A549 treated with CORT108297 at 1 μM for 4 hours (cell line): ENCODE measurements around the gene OR7E24. TPM values are rescaled to one million over a fixed set of nuclear protein-coding genes. Genes with fewer than 3 reads are reported as not detected.

Source experiments
- total RNA-seq: library from RNA; stranded (reverse); fragments of 200-300 nt; extraction: Qiagen RNA extraction; gene quantifications from 5 replicates; pipeline ENCODE4 v1.2.3, GENCODE V29; 2022

The OR7E24 gene
- total RNA-seq, result not detected in 5 replicates

DNA sequence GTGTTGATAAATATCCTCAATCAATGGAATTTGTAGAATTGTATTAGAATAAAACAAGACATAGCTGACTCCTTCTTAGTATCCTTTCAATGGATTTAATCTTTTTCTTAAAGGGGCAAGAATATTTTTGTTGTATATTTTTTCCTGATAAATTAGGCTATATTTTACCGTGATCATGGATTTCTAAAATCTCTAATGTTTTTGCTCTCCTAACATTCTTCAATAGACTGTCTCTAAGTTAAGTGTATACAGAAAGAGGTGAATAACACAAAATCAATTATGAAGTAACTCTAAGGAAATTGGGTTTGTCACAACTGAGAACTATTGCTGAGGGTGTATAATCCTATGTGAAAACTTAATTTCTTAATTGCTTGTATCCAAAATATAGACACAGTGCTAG lies at the start of gene OR7E24:
Gene OR7E24 (plus strand): TSS at position 301 of the 400 bp plus-strand sequence. CDS start 114 bp downstream, outside the sequence.

DNA sequence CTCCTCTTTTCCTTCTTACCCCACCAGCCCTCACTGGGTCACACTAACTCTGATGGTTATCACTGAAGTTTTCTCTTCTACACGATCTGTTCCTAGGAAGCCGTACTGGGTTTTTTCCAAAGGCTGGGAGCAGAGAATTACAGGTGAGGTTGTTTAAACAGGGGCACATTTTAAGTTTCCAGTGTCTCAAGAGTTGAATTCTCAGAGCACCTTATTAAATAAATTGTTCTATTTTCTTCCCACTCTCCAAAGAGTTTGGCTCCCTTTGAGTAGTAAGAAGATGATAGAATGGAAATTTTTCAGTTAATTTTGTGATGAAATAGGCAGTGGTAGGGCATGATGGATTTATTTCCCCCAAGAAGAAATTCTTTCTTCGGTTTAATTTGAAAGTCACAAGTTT lies 31.2 kb upstream of the OR7E24 start, which contains the start of gene OR7D4:
Gene OR7D4 (minus strand): TSS at position 101 of the 400 bp plus-strand sequence. CDS start 4,752 bp downstream, outside the sequence.

Other genes with a start within 250 kb of the OR7E24 start
- gene MUC16, start 240.5 kb upstream of the OR7E24 start, total RNA-seq, result 0.02 to 0.07 TPM (median 0.05 TPM) in 5 replicates
- gene OR1M1, start 163.9 kb upstream of the OR7E24 start, total RNA-seq, result not detected in 5 replicates
- gene OR7G2, start 143.5 kb upstream of the OR7E24 start, total RNA-seq, result not detected in 5 replicates
- not detected in 5 replicates for gene OR7G1, start 135.2 kb upstream of the OR7E24 start, total RNA-seq
- not detected in 5 replicates for gene OR7G3, start 124.0 kb upstream of the OR7E24 start, total RNA-seq
- gene ZNF317, start 110.5 kb upstream of the OR7E24 start, total RNA-seq, result 16.6 to 20.5 TPM (median 19.0 TPM) in 5 replicates
- gene OR7D2, start 72.0 kb upstream of the OR7E24 start, total RNA-seq, result not detected in 5 replicates
- gene OR7D4, start 31.3 kb upstream of the OR7E24 start, total RNA-seq, result not detected in 5 replicates
- 0.66 to 1.6 TPM (median 1.2 TPM) in 5 replicates for gene ZNF699, start 58.9 kb downstream of the OR7E24 start, total RNA-seq
- 4.4 to 5.9 TPM (median 5.5 TPM) in 5 replicates for gene ZNF559, start 73.2 kb downstream of the OR7E24 start, total RNA-seq
- gene ZNF177, start 112.1 kb downstream of the OR7E24 start, total RNA-seq, result 0.38 to 0.69 TPM (median 0.57 TPM) in 5 replicates
- 3.4 to 4.2 TPM (median 3.5 TPM) in 5 replicates for gene ZNF266, start 184.6 kb downstream of the OR7E24 start, total RNA-seq
- gene ZNF560, start 247.7 kb downstream of the OR7E24 start, total RNA-seq, result not detected in 5 replicates